HG02623 (cell line): Measurements from ENCODE around the gene COL11A1.
A peak's percentile ranks its signal among the peaks of the same experiment; 100 is the strongest.
"Not testable (repeated sequence)": the region's sequence is repeated elsewhere in the genome, so short reads cannot be mapped to it uniquely, and the experiment has no call there.

Experiments used
- ATAC-seq: cut with Tn5 transposase; IDR thresholded peaks from one replicate; pipeline ENCODE4 v1.9.1; 2021; ENCODE audit warnings: moderate library complexity; ENCODE audit not compliant: unreplicated experiment

The COL11A1 gene

GRCh38 chr1:103108376-103109150, at the start of gene COL11A1:
Gene COL11A1, minus strand, starts transcription at chr1:103108522. Its CDS starts 344 bp downstream, at chr1:103108178.
- no peak for ATAC-seq

- ATAC-seq: no peak
Observed at GRCh38 chr1:103156966-103157365, 48.6 kb upstream of the COL11A1 start.

- no peak for ATAC-seq
Observed at GRCh38 chr1:103146166-103146565, 37.8 kb upstream of the COL11A1 start.

GRCh38 chr1:103145449-103145848, 37.1 kb upstream of the COL11A1 start:
- ATAC-seq: no peak

- ATAC-seq: no peak
Observed at GRCh38 chr1:103144681-103145080, 36.4 kb upstream of the COL11A1 start.

GRCh38 chr1:103142461-103142860, 34.1 kb upstream of the COL11A1 start:
- ATAC-seq: no peak

GRCh38 chr1:103129796-103130195, 21.5 kb upstream of the COL11A1 start:
- no peak for ATAC-seq

- ATAC-seq: no peak
Observed at GRCh38 chr1:103129255-103129654, 20.9 kb upstream of the COL11A1 start.

- not testable (repeated sequence) for ATAC-seq
Observed at GRCh38 chr1:103128256-103128655, 19.9 kb upstream of the COL11A1 start.

DNA sequence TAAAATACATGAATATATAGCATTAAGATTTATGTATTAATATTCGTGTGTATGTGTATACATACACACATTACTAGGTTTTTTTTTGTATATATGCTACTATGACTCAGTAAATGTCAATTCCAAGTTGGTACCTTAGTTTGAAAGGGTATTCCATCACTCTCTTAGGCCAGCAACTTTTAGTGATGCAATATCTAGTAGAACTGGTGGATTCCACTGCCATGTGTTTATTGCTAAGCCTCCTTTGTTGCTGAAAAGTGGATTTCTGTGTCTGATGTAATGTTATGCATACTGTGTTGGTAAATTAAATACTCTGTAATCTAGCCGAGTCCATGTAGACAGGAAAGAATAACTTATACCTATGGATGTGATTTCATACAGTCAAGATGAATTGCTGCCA, 16.9 kb upstream of the COL11A1 start:
- ATAC-seq: no peak

DNA sequence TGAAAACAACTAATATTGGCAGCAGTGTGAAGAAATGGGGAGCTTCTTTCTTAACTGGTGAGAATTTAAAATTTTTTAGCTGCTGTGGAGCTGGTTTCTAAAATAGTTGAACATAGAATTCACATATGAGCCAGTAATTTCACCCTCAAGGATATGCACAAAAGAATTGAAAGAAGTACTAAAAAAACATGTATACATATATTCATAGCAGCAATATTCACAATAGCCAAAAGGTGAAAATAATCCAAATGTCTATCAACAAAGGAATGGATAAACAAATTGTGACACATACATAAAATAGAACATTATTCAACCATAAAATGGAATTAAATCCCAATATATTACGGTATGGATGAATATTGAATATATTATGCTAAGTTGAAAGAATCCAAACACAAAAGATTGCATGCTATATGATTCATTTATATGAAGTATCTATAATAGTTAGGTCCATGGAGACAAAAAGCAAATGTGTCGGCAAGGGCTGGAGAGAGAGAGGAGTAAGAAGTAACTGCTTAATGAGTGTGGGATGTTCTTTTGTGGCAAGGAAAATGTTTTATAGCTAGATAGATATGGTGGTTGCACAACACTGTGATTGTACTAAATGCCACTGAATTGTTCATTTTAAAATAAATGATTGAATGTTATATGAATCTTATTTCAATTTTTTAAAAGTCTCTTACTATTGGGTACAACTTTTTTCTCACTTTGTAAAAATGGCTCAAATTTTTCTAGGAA, 14.8 kb upstream of the COL11A1 start:
- no peak for ATAC-seq

- no peak for ATAC-seq
Observed at GRCh38 chr1:103120981-103121380, 12.7 kb upstream of the COL11A1 start.

- ATAC-seq: no peak
Observed at GRCh38 chr1:103112546-103112945, 4.2 kb upstream of the COL11A1 start.

GRCh38 chr1:103111926-103112325, 3.6 kb upstream of the COL11A1 start:
- no peak for ATAC-seq

GRCh38 chr1:103110701-103111100, 2.4 kb upstream of the COL11A1 start:
- no peak for ATAC-seq

DNA sequence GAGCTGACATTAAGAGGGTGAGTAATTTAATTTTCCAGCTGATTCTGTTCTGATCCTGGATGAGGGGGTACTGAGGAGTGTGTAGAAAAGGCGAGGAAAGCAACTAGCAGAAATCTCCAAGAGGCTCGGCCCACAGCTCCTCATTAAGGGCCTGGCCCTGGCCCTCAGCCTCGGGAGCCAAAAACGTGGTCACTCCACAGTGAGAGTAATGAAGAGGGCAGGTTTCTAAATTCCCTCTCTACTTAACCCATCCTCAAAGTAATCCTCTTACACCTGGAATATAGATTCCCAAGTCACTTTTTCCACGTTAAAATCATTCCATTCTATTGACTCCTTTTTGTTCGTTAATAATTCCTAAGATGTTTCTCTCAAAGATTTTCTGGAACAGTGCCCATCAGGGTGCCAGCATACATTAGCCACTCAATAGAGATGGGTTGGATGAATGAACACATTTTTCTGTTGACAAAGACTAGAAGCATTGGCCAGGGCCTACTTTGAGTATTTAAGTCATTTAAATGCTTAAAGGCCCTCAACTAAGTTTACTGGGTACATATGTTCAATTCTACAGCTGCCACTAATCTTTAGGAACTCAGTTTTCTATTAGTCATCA, 1.1 kb upstream of the COL11A1 start:
- no peak for ATAC-seq

DNA sequence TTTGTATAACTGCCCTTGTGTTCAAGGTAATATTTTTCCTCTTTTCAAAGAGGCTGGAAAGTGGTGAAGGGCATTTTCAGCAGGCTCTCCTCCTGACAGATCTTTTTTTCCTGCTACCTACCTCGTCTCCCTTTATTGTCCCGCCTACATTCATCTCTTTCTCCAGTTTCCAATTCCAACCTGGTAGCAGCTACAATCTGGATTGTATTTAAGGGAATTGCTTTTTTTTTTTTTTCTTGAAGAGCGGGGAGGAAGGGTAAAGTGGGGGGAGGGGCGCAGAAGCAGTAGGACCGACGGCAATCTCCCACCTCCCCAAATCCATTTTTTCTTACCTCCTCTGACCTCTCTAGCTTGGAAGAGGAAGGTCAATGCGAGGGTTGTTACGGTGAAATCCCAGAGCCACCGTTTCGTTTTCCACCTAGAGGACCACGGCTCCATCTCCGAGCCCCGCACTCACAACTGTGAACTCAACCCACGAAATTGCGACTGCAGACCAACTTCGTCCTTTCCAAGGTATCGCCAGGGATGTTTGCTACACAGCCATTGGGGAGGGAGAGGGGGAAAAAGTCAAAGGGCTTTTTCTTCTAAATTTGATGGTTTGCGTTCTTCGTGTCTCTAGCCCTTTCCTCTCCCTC, 464 bp downstream of the COL11A1 start:
- ATAC-seq: no peak

DNA sequence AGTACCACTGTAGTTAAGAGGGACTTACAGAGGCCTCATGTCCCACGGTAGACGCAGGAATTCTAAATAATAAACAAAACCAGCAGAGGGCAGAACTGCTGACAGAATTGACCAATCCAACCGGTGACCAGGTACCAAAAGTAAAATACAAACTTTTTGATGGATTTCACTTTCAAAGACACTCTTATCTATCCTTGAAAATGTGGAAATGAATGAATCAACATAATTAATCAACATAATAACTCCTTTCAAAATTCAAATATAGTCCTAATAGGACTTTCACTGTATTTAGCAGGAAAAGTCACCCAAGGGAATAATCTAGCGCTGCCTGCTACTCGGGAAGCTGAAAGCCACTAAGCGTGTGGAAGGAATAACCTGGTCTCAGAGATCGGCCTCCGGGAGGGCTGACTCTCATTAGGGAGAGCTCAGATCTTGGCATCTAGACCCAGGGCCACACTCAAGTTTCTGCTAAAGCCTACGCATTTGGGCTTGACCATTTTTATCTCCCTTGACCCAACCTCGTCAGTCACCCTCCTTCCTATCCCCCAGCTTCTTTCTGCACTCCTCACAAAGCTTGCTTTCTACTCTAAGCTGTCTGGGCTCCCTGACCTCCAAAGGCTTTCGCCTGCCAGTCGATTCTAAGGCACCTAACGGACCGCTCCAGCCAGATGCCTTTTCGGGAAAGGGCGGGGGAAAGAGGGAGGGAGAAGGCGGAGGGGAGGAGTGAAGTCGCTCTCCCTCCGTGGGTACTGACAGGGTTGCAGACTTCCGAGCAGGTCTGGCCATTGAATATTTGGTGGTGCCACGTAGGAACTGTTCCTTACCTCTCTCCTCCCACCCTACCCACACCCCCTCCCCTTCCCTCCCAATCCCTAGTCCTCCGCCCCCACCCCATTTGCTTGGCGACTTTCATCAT, 1.6 kb downstream of the COL11A1 start:
- peak; percentile 76 for ATAC-seq

DNA sequence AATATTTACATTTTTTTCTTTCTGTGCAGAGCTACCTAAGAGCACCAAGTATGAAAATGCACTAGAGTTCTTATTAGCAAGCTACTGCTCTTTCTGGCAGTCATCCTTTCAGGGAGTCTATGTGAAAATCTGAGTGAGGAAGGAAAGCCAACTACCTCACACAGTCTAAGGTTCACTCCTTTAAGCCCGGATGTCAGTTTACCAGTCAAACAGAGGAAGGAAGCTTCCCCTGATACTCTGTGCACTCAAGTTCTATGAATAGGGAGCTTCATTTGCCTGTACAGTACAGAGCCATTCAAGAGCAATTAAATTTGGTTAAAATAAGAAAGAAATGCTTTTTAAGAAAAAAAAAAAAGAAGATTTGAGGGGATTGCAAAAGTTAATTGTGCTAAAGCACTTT, 6.9 kb downstream of the COL11A1 start:
- no peak for ATAC-seq

- no peak for ATAC-seq
Observed at GRCh38 chr1:103089221-103089620, 19.1 kb downstream of the COL11A1 start.
